GM12878 (cell line): ENCODE results near the gene CFAP99. TPM values are rescaled to one million over a fixed set of nuclear protein-coding genes. Genes with fewer than 3 reads are reported as not detected.

Experiments used
- ASH2L ChIP-seq: fragments of 300-600, 200-600 bp; sonication (generic); IDR thresholded peaks from 2 replicates; pipeline ENCODE4 v1.6.1; 2017; ENCODE audit warnings: low read depth, mild to moderate bottlenecking, borderline replicate concordance
- ATF2 ChIP-seq: IDR thresholded peaks from 2 replicates; pipeline ENCODE4 v1.6.1; 2012; ENCODE audit warnings: low read length, inconsistent platforms
- BACH1 ChIP-seq: fragments of 450-650 bp; IDR thresholded peaks from 2 replicates; pipeline ENCODE4 v1.6.1; 2017; ENCODE audit warnings: mild to moderate bottlenecking, borderline replicate concordance
- BRCA1 ChIP-seq: IDR thresholded peaks from 2 replicates; pipeline ENCODE4 v1.6.1; 2011; ENCODE audit warnings: low read depth, low read length, improper control_type of control experiment
- CBFB ChIP-seq: IDR thresholded peaks from 2 replicates; pipeline ENCODE4 v1.6.1; 2016; ENCODE audit warnings: antibody characterized with exemption, low read depth
- CBX3 ChIP-seq: fragments of 200-600 bp; sonication (generic); IDR thresholded peaks from 2 replicates; pipeline ENCODE4 v1.6.1; 2016; ENCODE audit warnings: low read depth, borderline replicate concordance
- CHD1 ChIP-seq: IDR thresholded peaks from 2 replicates; pipeline ENCODE4 v1.6.1; 2012; ENCODE audit warnings: low read depth, low read length, improper control_type of control experiment
- CREB1 ChIP-seq: IDR thresholded peaks from 2 replicates; pipeline ENCODE4 v1.6.1; 2012; ENCODE audit warnings: low read depth, mild to moderate bottlenecking, inconsistent platforms
- IRF5 ChIP-seq: fragments of 450-650 bp; IDR thresholded peaks from 2 replicates; pipeline ENCODE4 v1.6.1; 2017; ENCODE audit warnings: borderline replicate concordance
- MYB ChIP-seq: fragments of 150-350 bp; IDR thresholded peaks from 2 replicates; pipeline ENCODE4 v1.6.1; 2014; ENCODE audit warnings: mild to moderate bottlenecking, low read depth, low read length, borderline replicate concordance
- MYC ChIP-seq: IDR thresholded peaks from 2 replicates; pipeline ENCODE4 v1.6.1; 2011; ENCODE audit warnings: mild to moderate bottlenecking, low read length, moderate library complexity, inconsistent platforms; ENCODE audit not compliant: insufficient read depth, insufficient replicate concordance, insufficient read length, severe bottlenecking
- RELB ChIP-seq: fragments of 450-650 bp; IDR thresholded peaks from 2 replicates; pipeline ENCODE4 v1.6.1; 2017; ENCODE audit warnings: low read depth, mild to moderate bottlenecking, moderate library complexity
- SKIL ChIP-seq: fragments of 450-650 bp; IDR thresholded peaks from 2 replicates; pipeline ENCODE4 v1.6.1; 2017; ENCODE audit warnings: mild to moderate bottlenecking, low read depth, inconsistent platforms; ENCODE audit not compliant: poor library complexity, severe bottlenecking
- SP1 ChIP-seq: IDR thresholded peaks from one replicate; pipeline ENCODE4 v1.6.1; 2011; ENCODE audit warnings: low read depth, low read length
- ZBTB33 ChIP-seq: fragments of 450-650 bp; IDR thresholded peaks from 2 replicates; pipeline ENCODE4 v1.6.1; 2017; ENCODE audit warnings: mild to moderate bottlenecking
- ZBTB4 ChIP-seq: fragments of 450-650 bp; formaldehyde crosslinking; IDR thresholded peaks from 2 replicates; pipeline ENCODE4 v1.4.0; 2022; ENCODE audit warnings: mild to moderate bottlenecking, moderate library complexity
- ZNF622 ChIP-seq: fragments of 450-650 bp; IDR thresholded peaks from 2 replicates; pipeline ENCODE4 v1.6.1; 2017; ENCODE audit warnings: mild to moderate bottlenecking, inconsistent platforms
- polyA plus RNA-seq, 11 experiments: library from polyadenylated mRNA; depleted of rRNA in 4 of 11; unstranded in 6 of 11; stranded (reverse) in 5 of 11; fragments of >200 nt; fragmentation: Nextera tagmentation in 4 of 11; fragmentation: Illumina TruSeq in 1 of 11; extraction: Ambion mirVana in 4 of 11; extraction: Trizol in 1 of 11; gene quantifications; 1 replicate in 1 of 11; 2 replicates in 10 of 11; pipeline versions ENCODE4 v1.2.1 to v1.2.3, GENCODE V29; 2011 to 2016; ENCODE audit warnings: inconsistent platforms in 2 of 11, missing spikeins in 2 of 11, low read depth in 1 of 11
- total RNA-seq, 4 experiments: library from RNA; depleted of rRNA in 3 of 4; stranded (reverse); fragments of >200 nt in 3 of 4; fragmentation: Illumina TruSeq in 1 of 4; extraction: Trizol in 1 of 4; gene quantifications; 2 replicates each; pipeline versions ENCODE4 v1.2.1 to v1.2.3, GENCODE V29; 2013 to 2021

CFAP99 gene
- total and polyA plus RNA-seq, 10 of the 15 experiments (the other 5 are each of a cell fraction or from before 2014, with no cell fraction given), result not detected

- no peak for TF ChIP-seq SKIL
- TF ChIP-seq CHD1, result no peak
- TF ChIP-seq BACH1, result peak; percentile 84
- TF ChIP-seq CREB1, result peak; percentile 51; the same call in 1 of the 2 replicates
- peak; percentile 6 for TF ChIP-seq SP1
- TF ChIP-seq MYC, result peak; percentile 40
- no peak for TF ChIP-seq BRCA1
- no peak for TF ChIP-seq ZBTB33
- TF ChIP-seq ZNF622, result no peak
- no peak for TF ChIP-seq ZBTB4 (CRISPR knock-in tag)
- TF ChIP-seq CBX3, result no peak
- TF ChIP-seq CBFB, result no peak
- no peak for TF ChIP-seq RELB
- TF ChIP-seq ATF2, result no peak
- TF ChIP-seq IRF5, result no peak
- no peak for TF ChIP-seq MYB
- TF ChIP-seq ASH2L, result no peak
Measured at GRCh38 chr4:2469192-2469984, 50.6 kb downstream of the CFAP99 start (continued).
